GM12878 (cell line): ENCODE results near the gene EDARADD. TPM values are rescaled to one million over a fixed set of nuclear protein-coding genes. Genes with fewer than 3 reads are reported as not detected.

Experiments
- ATAC-seq: fragments of 200-7000 bp; cut with Tn5 transposase; 3 replicates; pipeline ENCODE4 v1.9.1; 2020; ENCODE audit warnings: mild to moderate bottlenecking, moderate library complexity
- BruUV-seq: library from RNA; stranded (reverse); fragments of 400-500 nt; replicated peaks from 2 replicates; lab custom pipeline; 2021; lab: Mats Ljungman, UMichigan
- CTCF ChIA-PET: fragments of 300-600 bp; sonication (Branson Sonifier 250); formaldehyde crosslinking; extraction: SDS; loops from one replicate; lab custom pipeline; 2021; ENCODE audit warnings: inconsistent platforms; lab: Yijun Ruan, JAX
- POLR2A ChIA-PET: fragments of 350-600 bp; formaldehyde crosslinking; extraction: SDS; loops from one replicate; lab custom pipeline; 2021; ENCODE audit warnings: inconsistent platforms; lab: Charles Lee
- RAD21 ChIA-PET: fragments of 300-600 bp; sonication (Branson Sonifier 250); formaldehyde crosslinking; loops from one replicate; lab custom pipeline; 2023; ENCODE audit warnings: antibody characterized with exemption; ENCODE audit not compliant: unreplicated experiment; lab: Charles Lee
- SMC1A ChIA-PET: fragments of 300-600 bp; sonication (Branson Sonifier 250); formaldehyde crosslinking; loops from one replicate; lab custom pipeline; 2023; ENCODE audit not compliant: unreplicated experiment, uncharacterized antibody; lab: Charles Lee
- DNase-seq: peaks from one replicate; pipeline ENCODE4 v3.0.0-alpha.2; 2011; ENCODE audit warnings: low read depth, low spot score
- FAIRE-seq: peaks from 3 replicates; lab custom pipeline; 2011; peaks lifted over from hg19 to GRCh38; lab: Jason Lieb, UNC
- H2AFZ ChIP-seq: 2 replicates; pipeline ENCODE4 v1.6.0; 2011; ENCODE audit warnings: low read depth, low read length, control low read depth; ENCODE audit not compliant: control insufficient read depth
- H3K27ac ChIP-seq: 2 replicates; pipeline ENCODE4 v1.5.1; 2011; ENCODE audit warnings: control low read depth; ENCODE audit not compliant: control insufficient read depth, insufficient read depth
- H3K27me3 ChIP-seq, 2 experiments: replicated peaks in 1 of 2; 2 replicates each; pipeline versions ENCODE4 v1.6.0 to v1.6.1; 2011; ENCODE audit warnings: low read length in 1 of 2; ENCODE audit not compliant: control insufficient read depth in 2 of 2, insufficient read depth in 2 of 2
- H3K36me3 ChIP-seq, 2 experiments: 2 replicates each; pipeline ENCODE4 v1.5.1; 2011; ENCODE audit warnings: low read length in 1 of 2; ENCODE audit not compliant: control insufficient read depth in 2 of 2, insufficient read depth in 2 of 2
- H3K4me1 ChIP-seq: 2 replicates; pipeline ENCODE4 v1.6.1; 2011; ENCODE audit warnings: mild to moderate bottlenecking, low read length, moderate library complexity, mixed read lengths; ENCODE audit not compliant: control insufficient read depth, insufficient read depth
- H3K4me2 ChIP-seq: 2 replicates; pipeline ENCODE4 v1.6.0; 2011; ENCODE audit warnings: control low read depth; ENCODE audit not compliant: control insufficient read depth, insufficient read depth
- H3K4me3 ChIP-seq: fragments of 200-600 bp; sonication (generic); 2 replicates; pipeline ENCODE4 v1.5.1; 2016
- H3K79me2 ChIP-seq: 2 replicates; pipeline ENCODE4 v1.6.0; 2011; ENCODE audit warnings: low read length; ENCODE audit not compliant: control insufficient read depth, insufficient read depth
- H3K9ac ChIP-seq: 2 replicates; pipeline ENCODE4 v1.8.0; 2011; ENCODE audit warnings: low read length, control low read depth, mixed read lengths; ENCODE audit not compliant: control insufficient read depth, insufficient read depth
- H3K9me3 ChIP-seq: replicated peaks from 3 replicates; pipeline ENCODE4 v1.5.1; 2011; ENCODE audit warnings: mild to moderate bottlenecking, low read length; ENCODE audit not compliant: control insufficient read depth, insufficient read depth
- H4K20me1 ChIP-seq: 2 replicates; pipeline ENCODE4 v1.6.0; 2011; ENCODE audit not compliant: control insufficient read depth, insufficient read depth
- BCLAF1 ChIP-seq: fragments of 450-650 bp; IDR thresholded peaks from 2 replicates; pipeline ENCODE4 v1.6.1; 2017; ENCODE audit warnings: antibody characterized with exemption, mild to moderate bottlenecking, moderate library complexity
- BMI1 ChIP-seq: fragments of 450-650 bp; IDR thresholded peaks from 2 replicates; pipeline ENCODE4 v1.6.1; 2016; ENCODE audit warnings: mild to moderate bottlenecking, moderate library complexity, borderline replicate concordance
- EZH2 ChIP-seq: IDR thresholded peaks from 2 replicates; pipeline ENCODE4 v1.6.1; 2012; ENCODE audit warnings: low read depth, mild to moderate bottlenecking, control low read depth, inconsistent platforms, low read length, borderline replicate concordance; ENCODE audit not compliant: control insufficient read depth
- IKZF2 ChIP-seq, 2 experiments: fragments of 450-650 bp; IDR thresholded peaks; 2 replicates each; pipeline ENCODE4 v1.6.1; 2017; ENCODE audit warnings: mild to moderate bottlenecking in 2 of 2, moderate library complexity in 2 of 2
- POLR2AphosphoS2 ChIP-seq: IDR thresholded peaks from 2 replicates; pipeline ENCODE4 v1.6.1; 2011; ENCODE audit warnings: low read depth, mild to moderate bottlenecking, low read length, improper control_type of control experiment, moderate library complexity
- POLR2AphosphoS5 ChIP-seq: IDR thresholded peaks from 2 replicates; pipeline ENCODE4 v1.6.1; 2011; ENCODE audit warnings: mild to moderate bottlenecking, low read length, inconsistent platforms
- SMAD1 ChIP-seq: fragments of 450-650 bp; IDR thresholded peaks from 2 replicates; pipeline ENCODE4 v1.6.1; 2018; ENCODE audit warnings: mild to moderate bottlenecking, low read depth; ENCODE audit not compliant: partially characterized antibody
- SUPT20H ChIP-seq: IDR thresholded peaks from 2 replicates; pipeline ENCODE4 v1.6.1; 2011; ENCODE audit warnings: low read depth, mild to moderate bottlenecking, low read length, moderate library complexity, borderline replicate concordance; ENCODE audit not compliant: control insufficient read depth
- ZNF207 ChIP-seq: fragments of 450-650 bp; IDR thresholded peaks from 2 replicates; pipeline ENCODE4 v1.6.1; 2014; ENCODE audit warnings: antibody characterized with exemption, mild to moderate bottlenecking, borderline replicate concordance
- WGBS: methylation state at CpG from one replicate; pipeline ENCODE4 v1.1.6; 2016; ENCODE audit warnings: low lambda C conversion rate; ENCODE audit not compliant: insufficient replicate concordance, insufficient coverage; ENCODE audit errors: missing lambda C conversion rate; 5-methylcytosine and 5-hydroxymethylcytosine counted together
- in situ Hi-C: fragments of 300-500 bp; cut with MboI; formaldehyde crosslinking; loops from 9 replicates; pipeline ENCODE4 v1.14.3; 2018; ENCODE audit warnings: mixed read lengths
- intact Hi-C: fragments of 100-400 bp; cut with micrococcal nuclease; formaldehyde crosslinking; loops from one replicate; pipeline ENCODE4 v1.14.2; 2022; ENCODE audit not compliant: unreplicated experiment
- polyA plus RNA-seq, 11 experiments: library from polyadenylated mRNA; depleted of rRNA in 4 of 11; unstranded in 6 of 11; stranded (reverse) in 5 of 11; fragments of >200 nt; fragmentation: Nextera tagmentation in 4 of 11; fragmentation: Illumina TruSeq in 1 of 11; extraction: Ambion mirVana in 4 of 11; extraction: Trizol in 1 of 11; gene quantifications; 1 replicate in 1 of 11; 2 replicates in 10 of 11; pipeline versions ENCODE4 v1.2.1 to v1.2.3, GENCODE V29; 2011 to 2016; ENCODE audit warnings: inconsistent platforms in 2 of 11, missing spikeins in 2 of 11, low read depth in 1 of 11
- total RNA-seq, 4 experiments: library from RNA; depleted of rRNA in 3 of 4; stranded (reverse); fragments of >200 nt in 3 of 4; fragmentation: Illumina TruSeq in 1 of 4; extraction: Trizol in 1 of 4; gene quantifications; 2 replicates each; pipeline versions ENCODE4 v1.2.1 to v1.2.3, GENCODE V29; 2013 to 2021

The EDARADD gene
- total and polyA plus RNA-seq, 10 of the 15 experiments (the other 5 are each of a cell fraction or from before 2014, with no cell fraction given) = 0.58 to 6.1 (median 4.7) TPM

DNA sequence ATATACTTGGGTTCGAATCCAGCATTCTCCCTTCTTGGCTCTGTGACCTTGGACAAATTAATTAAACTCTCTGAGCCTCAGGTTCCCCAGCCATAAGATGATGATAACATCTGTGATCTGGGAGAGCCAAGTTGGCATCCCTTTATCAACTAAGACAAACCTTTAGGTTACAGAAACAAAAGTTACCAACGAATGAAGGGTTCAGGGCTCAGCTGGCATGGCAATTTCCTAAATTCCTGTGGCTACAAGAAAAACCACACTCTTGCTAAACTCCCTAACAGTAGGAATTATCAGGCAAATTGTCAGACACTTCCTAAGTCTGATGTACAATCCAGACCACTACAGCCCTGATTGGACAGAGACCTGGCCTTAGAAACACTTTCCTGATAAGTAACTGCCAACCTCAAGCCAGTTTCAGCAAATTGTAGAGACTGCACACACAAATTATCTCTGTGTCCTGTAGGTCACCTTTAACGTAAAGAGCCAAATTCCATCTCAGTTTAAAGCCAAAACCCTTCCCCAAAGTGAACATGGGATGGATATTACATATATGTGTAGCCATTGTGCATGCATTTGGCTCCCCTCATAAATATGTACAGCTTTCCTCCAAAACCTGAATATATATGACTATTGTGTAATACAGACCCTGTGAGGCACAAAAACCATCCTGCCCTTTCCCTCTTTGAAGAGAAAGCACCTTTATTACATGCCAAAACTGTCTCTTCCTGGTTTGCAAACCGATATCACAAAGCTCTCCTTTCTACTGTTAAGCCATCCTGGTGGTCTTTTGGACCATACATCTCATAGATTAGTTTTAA, 39.5 kb upstream of the EDARADD start:
- Histone ChIP-seq H3K4me3 (no peak overlapping the region), H4K20me1 (no peaks in the 10 kb centered on the region), H3K79me2 (no peaks in the 10 kb centered on the region), H3K4me2 (no peak overlapping the region), H3K36me3 (no peaks in the 10 kb centered on the region), H3K9ac (no peak overlapping the region), H3K27ac (no peak overlapping the region), H2AFZ (no peak overlapping the region), H3K9me3 (no peaks in the 10 kb centered on the region; the same call in 2 of the 3 replicates), H3K27me3 (no peaks in the 10 kb centered on the region; a peak in 1 of 4 replicates), H3K4me1 (no peaks in the 10 kb centered on the region)
- in situ Hi-C loops (no loop called here), intact Hi-C loops (no loop called here)
- WGBS = 9% methylated on average over 4 of the region's 4 CpGs
- ChIA-PET RAD21 (interaction anchor here (0.7 to 1.0 kb wide), 2 partner anchors 28 to 85 kb away, joined by 3 read pairs; no protein-coding TSS in a partner anchor), SMC1A (interaction anchor here (1.2 kb wide), 1 partner anchor 13 kb away, joined by 3 read pairs; no protein-coding TSS in a partner anchor), CTCF (no interaction called here), POLR2A (no interaction called here)
- DNase-seq (no peak), FAIRE-seq (no peak), ATAC-seq (no peak)
- BruUV-seq = no TSS peak
- TF ChIP-seq BMI1 (no peak), IKZF2 (IDR thresholded peaks at IDR 0.05) (no peak), EZH2 (no peak), SUPT20H (no peak), POLR2AphosphoS2 (no peak), ZNF207 (no peak), POLR2AphosphoS5 (no peak), SMAD1 (no peak), BCLAF1 (no peak)
